ENCODE data around the gene ANGPTL2. TPM values are rescaled to one million over a fixed set of nuclear protein-coding genes. Genes with fewer than 3 reads are reported as not detected.

Gene ANGPTL2
- total and polyA plus RNA-seq, 4 donors: 0.93 to 3.2 (median 1.9) TPM

- no peak for TF ChIP-seq ZBTB33 (IDR thresholded peaks at IDR 0.05)
- no peak for TF ChIP-seq RAD21 (IDR thresholded peaks at IDR 0.05)
- TF ChIP-seq HNF4G (IDR thresholded peaks at IDR 0.05): no peak
- no peak for TF ChIP-seq FOXA2 (IDR thresholded peaks at IDR 0.05)
Measured at GRCh38 chr9:127109212-127109711, 13.2 kb downstream of the ANGPTL2 start (continued).

- Histone ChIP-seq H3K4me1 (ENCODE audit: control insufficient read depth in 4 of 4, insufficient read depth in 4 of 4, low read length in 3 of 4) (peaks cover 0 to 5% (median 2%) of the 10 kb centered on the region in 4 donors), H3K9ac (ENCODE audit: low read depth in 1 of 2, low read length in 2 of 2) (no peak overlapping the region), H3K27me3 (ENCODE audit: control insufficient read depth in 4 of 4, insufficient read depth in 4 of 4, low read length in 3 of 4) (no peaks in the 10 kb centered on the region), H3K36me3 (ENCODE audit: control insufficient read depth in 4 of 4, insufficient read depth in 3 of 4, low read depth in 1 of 4, low read length in 3 of 4) (no peaks in the 10 kb centered on the region), H3K9me3 (ENCODE audit: control insufficient read depth in 4 of 4, low read length in 3 of 4) (no peaks in the 10 kb centered on the region), H3K4me3 (ENCODE audit: low read depth in 1 of 3, low read length in 3 of 3) (no peak overlapping the region), H3K27ac (ENCODE audit: low read depth in 1 of 2, low read length in 2 of 2) (no peak overlapping the region)
- WGBS: 96% methylated on average over 38 of the region's 38 CpGs
- no peak for DNase-seq (ENCODE audit: low spot score)
- TF ChIP-seq MAX (IDR thresholded peaks at IDR 0.05) (no peak), SP1 (IDR thresholded peaks at IDR 0.05) (no peak), ZBTB33 (IDR thresholded peaks at IDR 0.05) (no peak), ATF3 (IDR thresholded peaks at IDR 0.05) (no peak), RXRA (IDR thresholded peaks at IDR 0.05) (no peak), CTCF (IDR thresholded peaks at IDR 0.05; ENCODE audit: low read depth, low read length, missing input control) (no peak), TAF1 (conservative IDR thresholded peaks at IDR 0.05) (no peak), EGR1 (IDR thresholded peaks at IDR 0.05; ENCODE audit: low read depth in 2 of 2) (no peak), HNF4A (conservative IDR thresholded peaks at IDR 0.05) (no peak), FOXA2 (IDR thresholded peaks at IDR 0.05) (no peak), YY1 (IDR thresholded peaks at IDR 0.05) (no peak), FOXA1 (IDR thresholded peaks at IDR 0.05) (no peak), GABPA (IDR thresholded peaks at IDR 0.05 in 1 of 2, conservative IDR thresholded peaks at IDR 0.05 in 1 of 2) (no peak), JUND (IDR thresholded peaks at IDR 0.05) (no peak), NR2F2 (IDR thresholded peaks at IDR 0.05) (no peak), REST (IDR thresholded peaks at IDR 0.05) (no peak), HNF4G (IDR thresholded peaks at IDR 0.05) (no peak), RAD21 (IDR thresholded peaks at IDR 0.05) (no peak)
Measured at GRCh38 chr9:127107929-127108876, 14.2 kb downstream of the ANGPTL2 start.
